ENCODE results near the gene TMEM80.
"Not testable (repeated sequence)": the region's sequence is repeated elsewhere in the genome, so short reads cannot be mapped to it uniquely, and the experiment has no call there.

TMEM80 gene

GRCh38 chr11:680476-680875, 15.1 kb upstream of the TMEM80 start:
- DNase-seq, result no peak

DNA sequence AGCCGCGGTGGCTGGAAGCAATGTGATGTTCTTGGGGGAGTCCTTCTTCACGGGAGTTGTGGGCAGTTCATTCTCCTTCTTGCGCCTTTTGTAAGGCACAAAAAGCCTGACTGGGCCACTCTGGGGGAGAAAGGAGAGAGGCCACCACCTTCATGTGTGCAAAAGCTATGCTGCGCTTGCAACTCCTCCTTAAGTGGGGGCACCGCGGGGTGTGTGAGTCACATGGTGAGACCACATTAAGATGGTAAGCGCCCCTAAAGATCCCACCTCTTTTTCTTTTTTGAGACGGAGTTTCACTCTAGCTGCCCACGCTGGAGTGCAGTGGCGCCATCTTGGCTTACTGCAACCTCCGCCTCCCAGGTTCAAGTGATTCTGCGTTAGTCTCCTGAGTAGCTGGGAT, 14.6 kb upstream of the TMEM80 start:
- DNase-seq, result no peak

DNA sequence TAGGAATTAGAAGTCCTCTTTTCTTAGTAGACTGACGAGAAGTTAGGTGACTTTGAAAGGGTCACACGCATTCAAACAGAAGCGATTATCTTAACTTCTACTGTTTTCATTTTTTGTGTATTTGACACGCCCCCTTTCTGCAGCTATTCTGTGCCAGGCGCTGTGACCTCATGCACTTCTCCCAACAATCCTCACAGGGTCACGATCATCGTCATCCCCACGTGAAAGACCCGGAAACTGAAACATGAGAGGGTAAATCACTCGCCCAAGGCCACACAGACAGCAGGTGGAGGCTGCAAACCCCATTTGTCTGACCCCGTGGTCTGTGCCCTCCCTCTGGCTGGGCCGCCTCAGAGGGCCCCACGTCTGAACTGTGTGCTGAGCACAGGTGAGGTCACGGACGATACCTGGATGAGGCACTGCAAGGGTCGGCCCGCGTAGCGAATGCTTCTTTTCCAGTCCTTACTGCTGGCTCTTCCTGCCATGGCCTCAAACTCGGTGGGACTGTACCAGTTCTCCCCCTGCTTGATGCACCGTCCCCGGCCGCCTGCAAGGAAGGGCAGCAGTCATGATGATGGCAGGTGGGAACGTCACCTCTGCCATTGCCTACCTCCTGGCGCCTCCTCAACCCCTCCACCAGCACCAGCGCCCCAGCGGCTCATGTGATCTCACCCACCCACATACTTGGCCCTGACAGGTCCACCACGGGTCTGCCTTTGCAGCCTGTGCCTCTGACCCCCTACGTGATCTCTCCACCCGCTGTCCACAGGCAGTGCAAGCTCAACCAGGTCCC, 9.0 kb upstream of the TMEM80 start:
- DNase-seq, result no peak

DNA sequence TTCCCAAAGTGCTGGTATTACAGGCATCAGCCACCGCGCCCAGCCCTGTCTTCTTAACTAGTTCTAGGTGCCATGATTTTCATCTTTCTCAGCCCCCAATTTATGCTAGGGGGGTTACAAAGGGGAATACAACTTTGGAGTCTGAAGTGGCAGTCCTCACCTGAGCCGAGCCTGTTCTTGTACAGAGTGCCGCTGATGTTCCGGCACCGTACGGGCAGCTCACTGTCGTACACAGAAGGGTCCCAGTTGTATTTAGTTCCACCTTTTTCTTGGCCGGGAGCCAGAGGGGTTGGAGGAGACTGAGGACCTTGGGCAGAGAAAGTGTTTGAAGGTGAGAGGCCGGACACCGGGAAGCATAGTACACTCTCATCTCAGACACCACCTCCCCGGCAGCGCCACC, 7.9 kb upstream of the TMEM80 start:
- no peak for DNase-seq

GRCh38 chr11:688681-689080, 6.9 kb upstream of the TMEM80 start:
- no peak for DNase-seq

GRCh38 chr11:689625-690024, 6.0 kb upstream of the TMEM80 start:
- no peak for DNase-seq

GRCh38 chr11:690244-690643, 5.4 kb upstream of the TMEM80 start:
- DNase-seq, result not testable (repeated sequence)

DNA sequence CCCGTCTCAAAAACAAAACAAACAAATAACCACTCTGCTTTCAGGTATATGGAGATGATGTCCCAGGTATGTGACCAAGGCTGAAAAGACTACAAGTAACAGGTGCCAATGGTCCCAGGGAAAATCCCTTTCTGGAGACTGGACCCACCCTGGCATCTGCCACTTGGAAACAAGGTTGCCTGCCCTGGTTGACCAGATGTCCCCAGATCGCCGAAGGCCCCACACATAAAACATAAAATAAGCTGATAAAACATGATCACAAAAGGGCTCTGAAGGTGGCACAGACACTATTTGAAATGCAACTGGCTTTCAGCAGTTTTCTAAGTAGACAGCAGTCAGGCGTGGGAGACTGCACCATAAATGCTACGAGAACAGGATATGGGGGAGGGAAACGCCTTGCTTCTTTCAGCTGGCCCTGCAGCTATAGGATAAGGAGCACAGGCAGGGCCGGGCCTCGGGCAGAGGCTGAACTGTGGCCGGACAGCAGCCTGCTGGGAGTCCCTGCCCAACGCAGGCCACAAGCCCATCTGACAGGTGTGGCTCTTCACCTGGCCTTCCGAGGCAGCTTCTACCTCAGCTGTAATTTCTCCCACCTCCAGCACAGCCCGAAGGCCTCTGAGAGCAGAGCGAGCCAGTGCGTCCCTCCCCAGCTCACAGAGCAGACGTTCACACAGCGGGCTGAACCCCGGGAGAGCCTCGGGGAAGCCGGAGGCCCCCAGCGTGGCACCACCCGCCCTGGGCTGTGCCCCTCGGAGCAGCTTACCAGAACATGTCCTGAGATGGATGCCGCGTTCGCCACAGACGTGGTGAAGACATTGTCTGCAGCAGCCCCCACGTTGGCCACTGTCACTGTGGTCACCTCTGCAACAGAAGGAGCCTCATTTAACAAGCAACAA, 4.6 kb upstream of the TMEM80 start:
- no peak for DNase-seq

DNA sequence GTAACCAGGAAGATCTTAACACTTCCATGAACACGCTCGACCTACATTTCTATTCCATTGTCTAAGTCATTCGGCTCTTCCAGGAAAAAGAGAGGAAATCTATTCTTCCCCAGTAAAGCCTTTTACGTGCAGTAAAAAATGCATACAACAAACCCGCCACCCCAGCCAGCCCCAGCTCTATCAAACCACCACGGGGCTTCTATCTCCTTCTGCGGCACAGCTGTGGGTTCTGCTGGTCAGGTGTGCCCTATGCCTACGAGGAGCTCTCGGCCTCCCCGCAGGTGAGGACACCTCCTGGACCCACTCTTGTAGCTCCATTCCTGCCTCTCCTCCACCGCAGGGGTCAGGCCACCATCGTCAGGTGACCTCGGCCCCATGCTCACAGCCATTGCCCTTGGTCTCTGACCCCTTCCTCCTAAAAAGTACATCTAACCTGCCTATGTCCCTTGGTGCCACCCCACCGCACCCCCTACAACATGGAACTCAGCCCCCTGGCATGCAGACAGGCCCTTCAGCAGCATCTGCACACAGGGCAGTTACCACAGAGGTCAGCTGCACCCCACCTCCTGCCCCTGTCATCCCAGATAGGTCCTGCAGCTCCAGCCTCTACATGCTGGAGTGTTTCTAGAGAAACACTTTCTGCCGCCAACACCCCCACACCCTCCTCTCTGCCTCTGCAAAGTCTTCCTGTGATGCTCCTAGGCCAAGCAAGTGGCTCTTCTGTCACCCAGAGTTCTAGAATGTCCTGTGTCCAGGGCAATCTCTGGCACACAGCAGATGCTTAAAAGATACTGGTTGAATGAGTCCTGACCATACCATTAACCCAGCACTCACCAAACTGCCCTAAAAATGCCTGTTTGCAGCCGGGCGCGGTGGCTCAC, 3.7 kb upstream of the TMEM80 start:
- DNase-seq, result no peak

- no peak for DNase-seq
Measured at GRCh38 chr11:692824-693414, 2.7 kb upstream of the TMEM80 start.

DNA sequence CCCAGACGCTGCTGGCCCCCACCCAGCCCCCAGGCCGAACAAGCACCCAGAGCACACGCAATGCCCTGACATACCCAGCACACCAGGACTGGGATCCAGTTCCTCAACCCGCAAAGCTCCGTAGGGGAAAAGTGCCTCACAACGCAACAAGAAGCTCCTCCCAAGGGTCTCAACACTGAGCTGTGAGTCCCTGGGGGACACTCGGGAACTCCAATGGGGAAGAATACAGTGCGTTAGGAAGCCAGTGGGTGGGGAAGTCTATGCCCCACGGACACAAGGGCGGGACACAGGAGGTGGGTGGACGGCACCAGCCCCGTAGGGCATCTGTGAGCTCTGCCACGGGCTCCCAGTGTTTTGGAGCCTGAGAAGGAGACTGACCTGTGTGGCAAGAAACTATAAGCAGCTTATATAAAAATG, 2.2 kb upstream of the TMEM80 start:
- no peak for DNase-seq

- DNase-seq, result peak in 1 of 2 experiments; percentile 65
Measured at GRCh38 chr11:693887-694562, 1.6 kb upstream of the TMEM80 start.

- DNase-seq, result peak; percentile 95 to 97
Measured at GRCh38 chr11:694563-695287, 891 bp upstream of the TMEM80 start, which contains the start of gene DEAF1. DEAF1 (minus strand) TSS chr11:695222; CDS start chr11:695047, 175 bp downstream.

- DNase-seq, result no peak
Measured at GRCh38 chr11:695288-695537, 403 bp upstream of the TMEM80 start.

- DNase-seq, result no peak
Measured at GRCh38 chr11:696955-697491, 1.4 kb downstream of the TMEM80 start.

GRCh38 chr11:697811-698311, 2.2 kb downstream of the TMEM80 start:
- no peak for DNase-seq

DNA sequence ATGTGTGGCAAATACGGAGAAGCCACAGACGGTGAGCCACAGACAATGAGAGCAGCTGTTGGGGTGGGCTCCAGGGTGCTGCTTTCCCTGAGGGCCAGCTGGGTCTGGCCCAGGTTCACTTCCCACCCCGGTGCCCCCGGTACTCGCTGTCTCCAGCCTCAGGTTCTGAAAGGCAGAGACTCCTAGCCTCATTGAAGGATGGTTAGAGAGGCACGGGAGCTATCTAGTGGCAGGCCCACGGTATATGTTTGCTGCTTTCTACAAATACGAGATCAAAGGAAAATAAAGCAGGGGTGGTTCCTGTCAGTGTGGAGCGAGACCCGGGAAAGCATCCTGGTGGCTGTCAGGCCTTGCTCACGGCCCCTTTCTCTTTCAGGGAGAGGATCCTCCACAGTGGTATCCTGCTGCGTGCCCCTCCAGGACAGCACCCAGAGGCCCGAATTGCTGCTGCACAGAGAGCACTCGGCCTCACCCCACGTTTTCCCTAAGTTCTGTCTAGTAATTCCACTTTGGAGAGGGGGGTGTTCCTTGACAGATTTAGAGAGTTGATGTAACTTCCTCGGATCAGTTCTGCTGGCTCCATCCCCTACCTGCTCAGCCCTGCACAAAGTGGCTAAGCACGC, 3.0 kb downstream of the TMEM80 start:
- no peak for DNase-seq

DNA sequence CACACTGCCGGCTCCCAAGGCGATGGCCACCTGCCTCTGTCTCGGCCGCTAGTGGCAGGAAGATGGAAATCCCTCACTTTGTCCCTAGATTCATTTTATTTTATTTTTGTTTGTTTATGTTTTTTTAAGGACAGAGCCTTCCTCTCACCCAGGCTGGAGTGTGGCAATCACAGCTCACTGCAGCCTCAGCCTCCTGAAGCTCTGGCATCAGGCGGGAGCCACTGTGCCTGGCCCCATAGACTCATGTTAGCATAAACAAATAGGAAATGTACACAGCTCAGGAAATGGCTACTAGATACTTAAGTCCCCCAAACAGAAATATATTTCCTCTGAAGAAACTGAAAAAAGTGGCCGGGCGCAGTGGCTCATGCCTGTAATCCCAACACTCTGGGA, 3.5 kb downstream of the TMEM80 start:
- no peak for DNase-seq

DNA sequence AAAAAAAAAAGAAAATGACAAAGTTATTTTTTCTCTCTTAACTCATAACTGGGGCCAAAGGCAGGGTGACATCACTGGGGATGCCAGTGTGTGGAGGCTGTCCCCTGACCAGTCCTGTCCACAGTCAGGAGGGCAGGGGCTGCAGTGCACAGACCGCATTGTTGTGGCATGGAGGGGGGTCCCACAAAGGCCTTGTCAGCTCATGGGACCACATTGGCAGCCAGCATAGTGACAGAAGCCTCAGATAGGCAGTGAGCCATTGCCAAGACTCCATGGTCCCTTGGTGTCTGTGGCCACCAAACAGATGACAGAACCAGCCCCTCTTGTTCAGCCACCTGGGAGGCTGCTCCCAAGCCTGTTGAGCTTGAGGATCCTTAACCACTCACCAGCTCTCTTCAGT, 4.1 kb downstream of the TMEM80 start:
- no peak for DNase-seq

DNA sequence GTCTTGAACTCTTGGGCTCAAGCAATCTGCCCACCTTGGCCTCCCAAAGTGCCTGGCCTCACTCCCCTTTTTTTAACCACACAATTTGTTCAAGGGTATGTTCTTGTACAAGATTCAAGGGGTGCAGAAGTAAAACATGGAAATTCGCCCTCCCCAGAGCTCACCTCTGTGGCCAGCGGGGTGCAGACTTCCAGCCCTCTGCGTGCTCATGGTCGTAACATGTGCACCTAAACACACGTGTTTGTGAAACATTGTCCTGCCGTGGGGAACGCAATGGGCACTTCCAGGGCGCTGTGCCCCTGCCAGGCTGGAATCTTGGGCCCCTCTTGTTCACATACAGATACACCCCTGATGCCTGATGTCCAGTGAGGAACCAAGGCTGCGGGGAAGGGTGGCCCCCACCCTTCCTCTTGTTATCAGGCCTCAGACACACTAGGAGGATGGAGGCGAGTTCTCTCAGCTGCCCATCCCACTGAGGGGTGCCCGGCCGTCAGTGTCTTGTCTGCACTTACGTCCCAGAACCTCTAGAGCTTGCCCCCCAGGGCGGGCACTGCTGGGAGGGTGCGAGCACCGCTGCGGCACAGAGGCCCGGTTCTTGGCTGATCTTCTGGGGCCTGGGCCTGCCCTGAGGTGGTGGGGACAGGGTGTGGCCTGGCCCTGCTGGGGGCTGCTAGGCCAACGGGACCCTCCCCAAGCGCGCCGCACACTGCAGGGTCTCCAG, 6.3 kb downstream of the TMEM80 start:
- no peak for DNase-seq
